Measurements from ENCODE around the gene YY1AP1.

DNA sequence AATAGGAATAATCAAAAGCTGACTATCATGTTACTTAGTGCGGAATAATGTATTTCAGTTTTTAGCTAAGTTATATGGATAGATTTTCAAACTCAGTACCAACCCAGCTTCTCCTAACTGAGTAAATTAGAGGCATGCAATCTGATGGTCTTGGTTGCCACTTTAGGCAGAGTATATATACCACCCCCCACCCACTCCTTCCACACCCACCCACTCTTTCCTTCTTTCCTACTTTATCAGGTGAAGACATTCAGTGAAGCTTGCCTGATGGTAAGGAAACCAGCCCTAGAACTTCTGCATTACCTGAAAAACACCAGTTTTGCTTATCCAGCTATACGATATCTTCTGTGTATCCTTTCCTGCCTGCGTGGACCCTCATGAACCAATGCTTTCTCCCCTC, 36.6 kb upstream of the YY1AP1 start:
- TF ChIP-seq GLIS3 (CRISPR knock-in tag; IDR thresholded peaks at IDR 0.05) (no peak), ZC3H10 (CRISPR knock-in tag; IDR thresholded peaks at IDR 0.05) (no peak), CSDC2 (CRISPR knock-in tag; IDR thresholded peaks at IDR 0.05) (no peak)
- TF ChIP-seq, protein P1, sequence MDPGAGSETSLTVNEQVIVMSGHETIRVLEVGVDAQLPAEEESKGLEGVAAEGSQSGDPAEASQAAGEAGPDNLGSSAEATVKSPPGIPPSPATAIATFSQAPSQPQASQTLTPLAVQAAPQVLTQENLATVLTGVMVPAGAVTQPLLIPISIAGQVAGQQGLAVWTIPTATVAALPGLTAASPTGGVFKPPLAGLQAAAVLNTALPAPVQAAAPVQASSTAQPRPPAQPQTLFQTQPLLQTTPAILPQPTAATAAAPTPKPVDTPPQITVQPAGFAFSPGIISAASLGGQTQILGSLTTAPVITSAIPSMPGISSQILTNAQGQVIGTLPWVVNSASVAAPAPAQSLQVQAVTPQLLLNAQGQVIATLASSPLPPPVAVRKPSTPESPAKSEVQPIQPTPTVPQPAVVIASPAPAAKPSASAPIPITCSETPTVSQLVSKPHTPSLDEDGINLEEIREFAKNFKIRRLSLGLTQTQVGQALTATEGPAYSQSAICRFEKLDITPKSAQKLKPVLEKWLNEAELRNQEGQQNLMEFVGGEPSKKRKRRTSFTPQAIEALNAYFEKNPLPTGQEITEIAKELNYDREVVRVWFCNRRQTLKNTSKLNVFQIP (CRISPR knock-in tag; IDR thresholded peaks at IDR 0.05; ENCODE audit: borderline replicate concordance, low read depth): no peak

All from SK-N-SH treated with all-trans-retinoic acid at 6 μM for 48 hours (cell line).